Sciatic nerve (tissue), 2 donors: Measurements from ENCODE around the gene GPR142. TPM values are rescaled to one million over a fixed set of nuclear protein-coding genes. Genes with fewer than 3 reads are reported as not detected.
A peak's percentile ranks its signal among the peaks of the same experiment; 100 is the strongest.

Source experiments
- ATAC-seq: fragments of 200-7000 bp; cut with Tn5 transposase; one replicate; pipeline ENCODE4 v1.9.1; 2020; ENCODE audit warnings: mild to moderate bottlenecking, moderate library complexity
- DNase-seq: peaks from one replicate; pipeline ENCODE4 v3.0.0-alpha.2; 2020; ENCODE audit warnings: low spot score
- intact Hi-C: fragments of 100-400 bp; cut with DNase I; formaldehyde crosslinking; loops from one replicate; pipeline ENCODE4 v1.14.2; 2022
- total RNA-seq: library from RNA; stranded (reverse); fragmentation: NEBNext Ultra II Directional; extraction: Animal tissue kit (Norgen Biotek cat#: 25700); gene quantifications from one replicate; pipeline ENCODE4 v1.2.1, GENCODE V29; 2021
- donor health status: DM: no; HTN: no; CAD: no.
- donor health status: DM: no; HTN: no; CAD: no.

Gene GPR142, protein sequence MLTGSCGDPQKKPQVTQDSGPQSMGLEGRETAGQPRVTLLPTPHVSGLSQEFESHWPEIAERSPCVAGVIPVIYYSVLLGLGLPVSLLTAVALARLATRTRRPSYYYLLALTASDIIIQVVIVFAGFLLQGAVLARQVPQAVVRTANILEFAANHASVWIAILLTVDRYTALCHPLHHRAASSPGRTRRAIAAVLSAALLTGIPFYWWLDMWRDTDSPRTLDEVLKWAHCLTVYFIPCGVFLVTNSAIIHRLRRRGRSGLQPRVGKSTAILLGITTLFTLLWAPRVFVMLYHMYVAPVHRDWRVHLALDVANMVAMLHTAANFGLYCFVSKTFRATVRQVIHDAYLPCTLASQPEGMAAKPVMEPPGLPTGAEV
- 1.1 TPM for total RNA-seq

DNA sequence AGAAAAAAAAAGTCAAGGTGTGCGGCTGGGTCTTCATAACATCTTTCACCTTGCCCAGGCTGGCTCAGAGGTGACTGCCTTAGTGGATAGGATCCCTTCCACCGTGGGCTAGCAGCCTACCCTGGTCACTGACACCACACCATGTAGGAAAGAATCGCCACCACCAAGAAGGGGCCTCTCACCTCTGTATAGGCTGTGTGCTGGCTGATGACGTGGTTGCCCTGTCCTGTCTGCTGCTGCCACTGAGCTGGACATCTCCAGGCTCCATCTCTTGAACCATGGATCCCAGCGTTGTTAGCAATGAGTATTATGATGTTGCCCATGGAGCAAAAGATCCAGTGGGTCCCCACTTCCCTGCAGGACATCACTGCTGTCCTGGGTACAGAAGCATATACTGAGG lies at the start of gene GPR142:
TSS of gene GPR142 (plus strand) at position 301 of the 400 bp plus-strand sequence. CDS start 2,035 bp downstream, outside the sequence.
- DNase-seq (no peak), ATAC-seq (no peak)
- intact Hi-C loops, result loop anchor here (10.0 kb wide), 1 partner anchor 162 kb away; the partner anchor contains the start of gene RPL38

DNA sequence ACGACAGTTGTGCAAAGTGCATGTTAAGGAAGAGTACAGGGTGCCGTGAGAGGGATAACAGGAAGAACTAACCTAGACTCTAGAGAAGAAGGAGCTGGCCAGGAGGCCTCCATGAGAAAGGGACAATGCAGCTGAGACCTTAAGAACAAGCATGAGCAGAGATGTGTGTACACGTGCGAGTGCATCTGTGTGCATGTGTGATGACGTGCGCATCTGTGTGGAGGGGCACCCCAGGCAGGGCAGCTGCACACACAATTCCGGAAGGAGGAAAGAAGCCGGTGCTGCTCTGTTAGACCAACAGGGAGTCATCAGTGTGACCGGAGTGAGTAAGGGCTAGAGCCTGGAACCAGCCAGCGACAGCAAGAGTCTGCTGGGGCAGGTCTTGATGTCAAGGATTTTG lies 48.9 kb upstream of the GPR142 start:
- intact Hi-C loops, result no loop called here
- DNase-seq (no peak), ATAC-seq (no peak)

- intact Hi-C loops, result no loop called here
- DNase-seq (no peak), ATAC-seq (no peak)
Measured at GRCh38 chr17:74324521-74324920, 42.8 kb upstream of the GPR142 start.

GRCh38 chr17:74325376-74325742 lies 41.9 kb upstream of the GPR142 start:
- ATAC-seq, result peak; percentile 56
- DNase-seq, result no peak
- intact Hi-C loops, result no loop called here

- no peak for DNase-seq
- intact Hi-C loops, result no loop called here
- ATAC-seq, result peak; percentile 62
Measured at GRCh38 chr17:74325743-74326379, 41.4 kb upstream of the GPR142 start, which contains the start of gene KIF19. TSS of gene KIF19 (plus strand) at chr17:74326226. CDS start at chr17:74326350, 124 bp downstream.

DNA sequence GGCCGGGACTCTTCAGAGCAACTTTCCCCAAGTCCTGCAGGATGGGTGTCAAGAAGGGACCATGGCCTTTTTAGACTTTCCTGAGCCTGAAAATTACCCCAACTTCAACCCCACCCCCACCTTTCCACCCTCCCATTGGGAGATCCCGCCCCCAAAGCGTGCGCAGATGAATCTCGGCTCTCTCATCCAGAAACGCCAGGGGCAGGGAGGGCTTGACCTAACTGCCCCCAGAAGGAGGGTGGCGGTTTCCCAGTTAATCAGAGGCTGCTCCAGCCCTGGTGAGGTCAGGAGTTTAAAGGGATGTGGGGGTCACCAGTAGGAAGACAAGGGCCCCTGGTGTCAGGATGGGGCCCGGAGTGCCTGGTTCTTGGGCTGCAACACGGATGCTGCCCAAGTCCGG lies 40.8 kb upstream of the GPR142 start:
- ATAC-seq (no peak), DNase-seq (no peak)
- intact Hi-C loops, result no loop called here

- intact Hi-C loops, result no loop called here
- ATAC-seq, result no peak
- DNase-seq, result no peak
Measured at GRCh38 chr17:74328487-74328886, 38.8 kb upstream of the GPR142 start.

DNA sequence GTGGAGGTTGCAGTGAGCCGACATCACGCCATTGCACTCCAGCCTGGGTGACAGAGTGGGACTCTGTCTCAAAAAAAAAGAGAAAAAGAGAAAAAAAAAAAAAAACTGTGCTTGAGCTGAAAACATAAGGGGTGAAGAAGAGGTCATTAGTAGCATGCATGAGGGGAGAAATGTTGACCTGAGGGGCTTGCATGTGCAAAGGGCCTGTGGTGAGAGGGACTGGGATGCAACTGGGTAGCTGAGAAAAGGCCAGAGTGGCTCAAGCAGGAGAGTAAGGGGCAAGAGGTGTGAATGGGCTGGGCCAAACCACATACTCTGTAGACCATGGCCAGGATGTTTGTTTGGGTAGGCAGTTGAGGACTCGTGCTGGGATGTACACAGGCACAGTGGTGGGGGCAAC lies 37.9 kb upstream of the GPR142 start:
- ATAC-seq (no peak), DNase-seq (no peak)
- intact Hi-C loops, result no loop called here

DNA sequence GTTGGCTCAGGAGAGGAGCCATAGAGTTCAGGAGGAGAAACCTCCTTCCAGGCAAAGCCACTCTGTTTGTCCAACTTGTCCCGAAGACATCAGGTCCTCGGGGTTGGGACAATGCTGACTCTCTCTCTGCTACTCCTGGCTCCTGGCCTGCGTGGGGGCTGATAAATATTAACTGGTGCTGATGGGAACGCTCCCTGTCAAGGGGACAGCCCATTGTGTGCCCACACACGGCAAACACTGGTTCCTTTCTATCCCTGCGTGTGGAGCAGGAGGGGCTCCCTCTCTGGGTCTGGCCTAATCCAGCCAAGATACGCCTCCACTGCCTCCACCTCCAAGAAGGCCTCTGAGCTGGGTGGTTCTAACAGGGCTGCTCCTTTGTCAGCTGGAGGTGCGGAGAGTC lies 36.9 kb upstream of the GPR142 start:
- intact Hi-C loops, result no loop called here
- no peak for DNase-seq
- ATAC-seq, result peak; percentile 70

- no peak for ATAC-seq
- no peak for DNase-seq
- intact Hi-C loops, result no loop called here
Measured at GRCh38 chr17:74332017-74332650, 35.2 kb upstream of the GPR142 start.

DNA sequence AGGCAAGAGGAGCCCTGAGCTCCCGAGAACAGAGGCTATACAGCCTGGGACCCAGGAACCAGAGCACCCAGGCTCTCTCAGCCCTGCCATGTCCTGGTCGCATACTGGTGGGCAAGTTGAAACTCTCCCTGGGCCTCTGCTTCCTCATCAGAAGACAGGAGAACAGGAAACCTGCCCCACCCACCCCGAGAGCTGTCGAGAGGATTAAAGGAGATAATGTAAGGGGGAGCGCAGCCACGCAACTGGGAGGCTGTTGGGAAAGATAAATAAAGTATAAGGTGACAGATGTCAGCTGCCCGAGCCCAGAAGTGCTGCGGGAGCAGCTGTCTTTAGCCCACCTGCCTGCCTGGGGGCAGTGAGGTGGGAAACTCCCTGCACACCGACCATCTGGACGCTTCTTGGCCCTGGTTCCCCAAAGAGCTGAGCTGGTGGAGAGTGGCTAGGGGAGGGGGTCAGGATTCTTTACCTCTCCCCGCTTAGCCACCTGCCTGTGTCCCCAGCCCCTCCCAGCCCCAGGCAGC lies 34.5 kb upstream of the GPR142 start:
- intact Hi-C loops, result no loop called here
- ATAC-seq (no peak), DNase-seq (no peak)

DNA sequence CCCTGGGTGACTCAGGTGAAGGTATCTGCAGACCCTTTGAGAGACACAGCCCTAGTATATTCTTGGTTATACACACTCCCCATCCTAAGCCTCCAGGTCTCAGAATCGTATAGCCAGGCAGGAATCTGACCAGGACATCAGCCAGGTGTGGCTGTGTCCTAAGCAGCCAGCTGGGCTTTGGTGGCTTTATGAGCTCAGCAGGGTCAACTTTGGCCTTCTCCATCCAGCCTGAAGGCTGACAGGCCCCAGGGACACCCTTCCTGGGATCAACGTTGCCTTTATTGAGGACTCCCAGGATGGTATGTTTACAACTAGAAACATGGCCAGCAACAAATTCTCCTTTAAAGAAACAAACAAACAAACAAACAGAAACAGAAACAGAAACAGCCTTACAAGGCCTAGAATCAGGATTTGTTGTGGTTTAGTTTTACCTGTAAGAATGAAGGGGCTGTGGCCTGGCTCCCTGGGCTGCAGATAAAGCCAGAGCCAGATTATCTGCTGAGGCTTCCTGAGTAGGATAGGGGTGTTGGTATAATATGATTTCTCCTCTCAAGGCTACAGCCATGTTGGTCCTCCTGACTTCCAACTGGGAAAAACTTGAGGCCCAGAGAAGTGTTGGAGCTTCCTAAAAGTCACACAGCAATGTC lies 32.8 kb upstream of the GPR142 start:
- DNase-seq (no peak), ATAC-seq (no peak)
- intact Hi-C loops, result no loop called here

DNA sequence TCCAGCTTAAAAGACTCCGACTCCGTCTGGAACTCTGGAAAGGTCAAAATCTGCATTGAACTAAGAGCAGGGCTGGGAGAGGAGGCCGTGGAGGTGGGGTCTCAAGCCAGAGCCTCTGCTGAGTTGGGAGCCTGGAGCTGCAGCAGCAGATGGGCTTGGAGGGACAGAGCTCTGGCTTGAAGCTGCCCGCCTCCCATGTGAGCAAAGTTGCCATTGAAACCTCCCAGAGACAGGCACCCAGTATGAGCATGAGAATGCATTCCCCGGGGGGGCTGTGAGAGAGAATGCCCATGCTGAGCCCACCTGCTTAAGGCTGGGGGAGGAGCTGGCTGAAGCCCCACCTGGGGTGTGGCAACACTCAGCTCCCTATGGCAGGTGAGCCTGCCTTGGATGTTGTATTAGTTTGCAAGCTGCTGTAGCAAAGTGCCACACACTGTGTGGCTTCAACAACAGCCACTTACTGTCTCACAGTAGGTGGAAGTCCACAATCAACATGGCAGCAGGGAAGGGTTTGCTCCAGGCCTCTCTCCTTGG lies 31.7 kb upstream of the GPR142 start:
- ATAC-seq (no peak), DNase-seq (no peak)
- intact Hi-C loops, result no loop called here

DNA sequence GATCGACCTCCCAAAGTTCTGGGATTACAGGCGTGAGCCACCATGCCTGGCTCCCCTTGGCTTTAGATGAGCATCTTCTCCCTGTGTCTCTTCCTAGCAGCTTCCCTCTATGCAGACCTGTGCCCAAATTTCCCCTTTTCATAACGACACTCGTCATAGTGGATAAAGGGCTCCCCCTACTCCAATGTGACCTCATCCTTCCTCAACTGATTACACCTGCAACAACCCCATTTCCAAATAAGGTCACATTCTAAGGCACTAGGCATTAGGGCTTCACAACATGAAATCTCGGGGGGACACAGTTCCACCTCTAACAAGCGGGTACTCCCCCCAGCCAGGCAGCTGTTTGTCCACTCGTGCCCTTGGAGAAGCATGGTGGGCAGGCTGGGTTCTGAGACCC lies 31.0 kb upstream of the GPR142 start:
- intact Hi-C loops, result no loop called here
- ATAC-seq, result no peak
- no peak for DNase-seq

GRCh38 chr17:74337834-74338500 lies 29.3 kb upstream of the GPR142 start:
- intact Hi-C loops, result no loop called here
- DNase-seq (no peak), ATAC-seq (peak; percentile 38)

GRCh38 chr17:74339537-74340195 lies 27.6 kb upstream of the GPR142 start:
- ATAC-seq (no peak), DNase-seq (no peak)
- intact Hi-C loops, result no loop called here

DNA sequence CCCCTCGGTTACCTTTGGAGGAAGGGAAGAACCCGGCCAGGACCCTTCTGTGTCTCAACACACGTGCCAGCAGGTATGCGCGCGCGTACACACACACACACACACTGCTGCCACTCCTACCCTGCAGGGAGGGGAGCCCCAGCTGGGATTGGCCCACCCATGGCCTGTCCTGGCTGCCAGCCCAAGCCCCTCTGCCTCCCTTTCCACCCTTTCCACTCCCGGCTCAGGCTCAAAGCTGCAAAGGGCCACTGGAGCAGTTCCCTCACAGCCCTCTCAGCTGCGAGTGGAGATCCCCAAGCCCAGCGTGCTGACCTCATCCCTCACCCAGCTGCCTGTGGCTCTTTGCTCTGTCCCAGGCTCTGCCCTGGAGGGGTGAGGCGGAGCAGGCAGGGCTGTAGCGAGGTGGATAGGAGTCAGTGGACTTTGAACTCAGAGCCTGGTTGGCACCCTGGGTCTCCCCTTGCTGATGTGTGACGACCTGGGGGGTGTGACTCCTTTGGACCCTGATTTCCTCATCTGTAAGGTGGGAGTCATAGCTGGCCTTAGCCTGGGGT lies 26.8 kb upstream of the GPR142 start:
- no peak for ATAC-seq
- no peak for DNase-seq
- intact Hi-C loops, result no loop called here

DNA sequence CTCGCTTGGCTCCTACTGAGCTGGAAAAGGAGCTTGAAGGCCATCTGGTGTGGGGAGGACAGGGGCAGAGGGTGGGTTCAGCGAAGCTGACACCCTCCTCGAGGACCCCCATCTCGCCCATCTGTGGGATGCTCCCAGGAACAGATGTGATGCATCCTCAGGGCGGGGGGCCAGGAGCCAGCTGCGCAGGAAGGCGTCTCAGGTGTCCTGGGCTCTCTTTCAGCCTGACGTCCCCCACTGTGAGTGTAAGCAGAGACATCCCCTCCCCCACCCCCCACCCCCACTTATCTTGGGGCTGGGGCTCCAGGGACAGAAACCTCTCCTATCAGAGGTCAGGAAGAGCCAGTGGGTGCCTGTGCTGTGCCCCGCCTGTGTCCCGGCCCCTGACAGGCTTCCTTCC lies 25.1 kb upstream of the GPR142 start:
- intact Hi-C loops, result no loop called here
- ATAC-seq (no peak), DNase-seq (no peak)
